GM21723 (cell line): ENCODE measurements around the gene VSIR.

ENCODE experiments used
- ATAC-seq: cut with Tn5 transposase; IDR thresholded peaks from one replicate; pipeline ENCODE4 v1.9.1; 2021; ENCODE audit warnings: mild to moderate bottlenecking, moderate library complexity; ENCODE audit not compliant: unreplicated experiment

The VSIR gene

GRCh38 chr10:71807557-71808510 is 34.5 kb upstream of the VSIR start:
- ATAC-seq = no peak

- ATAC-seq = no peak
These were observed 33.6 kb upstream of the VSIR start for GRCh38 chr10:71806704-71807556.

- no peak for ATAC-seq
These were observed 32.7 kb upstream of the VSIR start for GRCh38 chr10:71805776-71806703.

GRCh38 chr10:71804077-71804476 is 30.8 kb upstream of the VSIR start:
- ATAC-seq = no peak

GRCh38 chr10:71802715-71803488 is 29.6 kb upstream of the VSIR start:
- no peak for ATAC-seq

GRCh38 chr10:71802235-71802634 is 28.9 kb upstream of the VSIR start:
- no peak for ATAC-seq

GRCh38 chr10:71801361-71801760 is 28.0 kb upstream of the VSIR start:
- ATAC-seq = peak; percentile 91

- no peak for ATAC-seq
These were observed 26.5 kb upstream of the VSIR start for GRCh38 chr10:71799608-71800453.

- no peak for ATAC-seq
These were observed 25.8 kb upstream of the VSIR start for GRCh38 chr10:71799112-71799511.

- ATAC-seq = no peak
These were observed 24.9 kb upstream of the VSIR start for GRCh38 chr10:71798308-71798624.

- ATAC-seq = no peak
These were observed 24.4 kb upstream of the VSIR start for GRCh38 chr10:71797533-71798307.

- no peak for ATAC-seq
These were observed 23.6 kb upstream of the VSIR start for GRCh38 chr10:71796749-71797405.

GRCh38 chr10:71795248-71795647 is 21.9 kb upstream of the VSIR start:
- ATAC-seq = no peak

- no peak for ATAC-seq
These were observed 17.6 kb upstream of the VSIR start for GRCh38 chr10:71790749-71791440.

GRCh38 chr10:71789871-71790270 is 16.6 kb upstream of the VSIR start:
- no peak for ATAC-seq

GRCh38 chr10:71788954-71789353 is 15.6 kb upstream of the VSIR start:
- no peak for ATAC-seq

- ATAC-seq = no peak
These were observed 11.5 kb upstream of the VSIR start for GRCh38 chr10:71784679-71785272.
